ENCODE data around the gene RHO. TPM values are rescaled to one million over a fixed set of nuclear protein-coding genes. Genes with fewer than 3 reads are reported as not detected.

Gene RHO
- total RNA-seq, 1 experiment from 2014 or later = not detected

- no peak overlapping the region for H3K4ac ChIP-seq (ENCODE audit: low read depth, low read length)
- H3K14ac ChIP-seq (ENCODE audit: insufficient read depth, low read length) = no peak overlapping the region
- TF ChIP-seq CTCF (conservative IDR thresholded peaks at IDR 0.05) = no peak
- H3K79me2 ChIP-seq (ENCODE audit: insufficient read depth, low read length) = no peaks in the 10 kb centered on the region
- no peak overlapping the region for H4K5ac ChIP-seq (ENCODE audit: insufficient read length, low read depth, low read length)
- H3K4me1 ChIP-seq (ENCODE audit: insufficient read depth, low read length) = peaks cover 6% of the 10 kb centered on the region; the same call in 1 of the 2 replicates
- H3K4me2 ChIP-seq (ENCODE audit: insufficient read depth, insufficient read length, low read length) = no peak overlapping the region
- no peak overlapping the region for H3K56ac ChIP-seq (ENCODE audit: insufficient read length, low read depth, low read length)
- H3K9ac ChIP-seq (ENCODE audit: extremely low read depth, insufficient read length, low read length) = no peak overlapping the region
- no peak overlapping the region for H2AK5ac ChIP-seq (ENCODE audit: insufficient read length, low read length)
- no peak overlapping the region for H3K23ac ChIP-seq (ENCODE audit: insufficient read length, low read depth, low read length)
- Mint-ChIP-seq H3K27ac (no peak overlapping the region), H3K9me3 (no peaks in the 10 kb centered on the region), H3K4me1 (peaks cover 11 to 14% of the 10 kb centered on the region in 2 experiments), H3K27me3 (ENCODE audit: low read depth) (peaks cover 2% of the 10 kb centered on the region; the same call in 1 of the 2 replicates), H3K4me3 (no peak overlapping the region), H3K36me3 (ENCODE audit: insufficient read depth in 1 of 3, low read depth in 3 of 3) (peaks cover 1 to 13% (median 9%) of the 10 kb centered on the region in 3 experiments; a peak in 5 of 7 replicates)
- no peak overlapping the region for H2BK12ac ChIP-seq (ENCODE audit: insufficient read length, low read depth, low read length)
- DNase-seq = no peak
- H4K91ac ChIP-seq (ENCODE audit: insufficient read length, low read depth, low read length) = no peak overlapping the region
- H3T11ph ChIP-seq (ENCODE audit: low read length) = no peak overlapping the region
- no peak overlapping the region for H2BK120ac ChIP-seq (ENCODE audit: low read depth, low read length, poor library complexity, severe bottlenecking)
- no peaks in the 10 kb centered on the region for H3K27me3 ChIP-seq (ENCODE audit: insufficient read depth, low read length)
- H3K18ac ChIP-seq (ENCODE audit: insufficient read length, low read depth, low read length) = no peak overlapping the region
- H2BK20ac ChIP-seq (ENCODE audit: low read depth, low read length, poor library complexity, severe bottlenecking) = no peak overlapping the region
- no peaks in the 10 kb centered on the region for H3K9me3 ChIP-seq (ENCODE audit: control insufficient read depth, low read depth, low read length)
- no peak overlapping the region for H2AFZ ChIP-seq (ENCODE audit: low read length)
- no peaks in the 10 kb centered on the region for H3K23me2 ChIP-seq (ENCODE audit: insufficient read length, low read depth, low read length, poor library complexity, severe bottlenecking)
- H2BK15ac ChIP-seq (ENCODE audit: low read depth, low read length) = no peak overlapping the region
- peaks cover 2% of the 10 kb centered on the region for H4K20me1 ChIP-seq (ENCODE audit: control insufficient read depth, insufficient read depth, insufficient read length)
- no peak overlapping the region for H4K8ac ChIP-seq (replicated peaks; ENCODE audit: insufficient read length, low read depth, low read length)
- H2BK5ac ChIP-seq (ENCODE audit: insufficient read length, low read length) = no peak overlapping the region
- H3K79me1 ChIP-seq (ENCODE audit: insufficient read depth, low read depth, low read length, poor library complexity, severe bottlenecking) = no peaks in the 10 kb centered on the region
- no peak overlapping the region for H3K27ac ChIP-seq (ENCODE audit: insufficient read length, low read depth, low read length)
- no CpG with 5 or more reads among the region's 9 CpGs for WGBS (ENCODE audit: extremely low coverage, insufficient read length, low lambda C conversion rate)
Observed at GRCh38 chr3:129506231-129506742, 22.2 kb upstream of the RHO start.
